Common myeloid progenitor, CD34-positive (primary cell): Measurements from ENCODE around the gene GDPD5.
A peak's percentile ranks its signal among the peaks of the same experiment; 100 is the strongest.

Source experiments
- CTCF ChIA-PET: fragments of 350-600 bp; sonication (Branson Sonifier 250); formaldehyde crosslinking; loops from one replicate; lab custom pipeline; 2021; ENCODE audit warnings: antibody characterized with exemption; lab: Charles Lee
- POLR2A ChIA-PET: fragments of 350-600 bp; sonication (Branson Sonifier 250); formaldehyde crosslinking; loops from one replicate; lab custom pipeline; 2021; ENCODE audit warnings: antibody characterized with exemption; lab: Charles Lee
- DNase-seq, 3 donors: peaks; one replicate each; pipeline versions ENCODE4 v3.0.0 to v3.0.0-alpha.2; 2013
- H3K27ac ChIP-seq, 2 experiments: 1 replicate in 1 of 2; 2 replicates in 1 of 2; pipeline ENCODE4 v1.7.0; 2013; ENCODE audit warnings: inconsistent platforms in 2 of 2, low read length in 2 of 2, mild to moderate bottlenecking in 2 of 2, low read depth in 1 of 2, moderate library complexity in 1 of 2; ENCODE audit not compliant: severe bottlenecking in 2 of 2, insufficient read depth in 1 of 2, poor library complexity in 1 of 2
- H3K27me3 ChIP-seq, 5 experiments: replicated peaks in 2 of 5; 1 replicate in 3 of 5; 2 replicates in 2 of 5; pipeline versions ENCODE4 v1.6.1 to v1.7.0; 2013; ENCODE audit warnings: low read length in 4 of 5, mild to moderate bottlenecking in 2 of 5, moderate library complexity in 2 of 5, inconsistent platforms in 1 of 5; ENCODE audit not compliant: insufficient read depth in 5 of 5, control insufficient read depth in 4 of 5
- H3K36me3 ChIP-seq, 4 experiments: 1 replicate in 2 of 4; 2 replicates in 2 of 4; pipeline versions ENCODE4 v1.6.1 to v1.7.0; 2013; ENCODE audit warnings: low read length in 3 of 4, control low read depth in 1 of 4, mild to moderate bottlenecking in 1 of 4; ENCODE audit not compliant: control insufficient read depth in 4 of 4, insufficient read depth in 4 of 4
- H3K4me1 ChIP-seq, 4 experiments: 1 replicate in 3 of 4; 2 replicates in 1 of 4; pipeline versions ENCODE4 v1.6.1 to v1.7.1; 2013; ENCODE audit warnings: low read length in 3 of 4, mild to moderate bottlenecking in 3 of 4, control low read depth in 1 of 4, inconsistent platforms in 1 of 4, moderate library complexity in 1 of 4; ENCODE audit not compliant: control insufficient read depth in 4 of 4, insufficient read depth in 4 of 4; ENCODE audit errors: control extremely low read depth in 1 of 4
- H3K4me3 ChIP-seq, 7 experiments: 1 replicate in 4 of 7; 2 replicates in 3 of 7; pipeline versions ENCODE4 v1.5.1 to v1.7.0; 2013; ENCODE audit warnings: mild to moderate bottlenecking in 7 of 7, low read length in 6 of 7, moderate library complexity in 6 of 7, inconsistent platforms in 2 of 7, low read depth in 2 of 7, control low read depth in 1 of 7; ENCODE audit not compliant: insufficient read depth in 4 of 7, control insufficient read depth in 1 of 7; ENCODE audit errors: extremely low read depth in 1 of 7
- H3K9me3 ChIP-seq, 5 experiments: 1 replicate in 4 of 5; 2 replicates in 1 of 5; pipeline versions ENCODE4 v1.6.1 to v1.7.1; 2013; ENCODE audit warnings: low read length in 4 of 5, mild to moderate bottlenecking in 2 of 5, inconsistent platforms in 1 of 5, low read depth in 1 of 5, moderate library complexity in 1 of 5; ENCODE audit not compliant: control insufficient read depth in 4 of 5, insufficient read depth in 2 of 5; ENCODE audit errors: control extremely low read depth in 1 of 5
- WGBS: methylation state at CpG from one replicate; pipeline ENCODE4 v1.1.5; 2013; ENCODE audit not compliant: insufficient coverage; 5-methylcytosine and 5-hydroxymethylcytosine counted together

The GDPD5 gene

GRCh38 chr11:75563501-75563977 is 37.8 kb upstream of the GDPD5 start:
- CTCF ChIA-PET = interaction anchor here (0.9 to 3.0 kb wide), 5 partner anchors 10 to 21 kb away, joined by 3 to 13 read pairs (median 8); no protein-coding TSS in a partner anchor

GRCh38 chr11:75562836-75563484 is 37.2 kb upstream of the GDPD5 start:
- H3K36me3 ChIP-seq = peaks cover 0 to 11% (median 6%) of the 10 kb centered on the region in 4 experiments
- ChIA-PET POLR2A (no interaction called here), CTCF (interaction anchor here (0.9 to 2.5 kb wide), 4 partner anchors 9 to 134 kb away, joined by 3 to 11 read pairs (median 5); no protein-coding TSS in a partner anchor)
- peaks cover 0 to 49% (median 27%) of the 10 kb centered on the region in 4 experiments for H3K4me1 ChIP-seq
- H3K27ac ChIP-seq = peak overlapping the region in 1 of 2 experiments; percentile 75
- H3K4me3 ChIP-seq = peak overlapping the region; percentile 80 to 89 (median 85)
- H3K27me3 ChIP-seq = no peaks in the 10 kb centered on the region
- H3K9me3 ChIP-seq = no peaks in the 10 kb centered on the region
- DNase-seq = no peak
- WGBS = 11% methylated on average over 13 of the region's 16 CpGs

More at GRCh38 chr11:75563501-75563977, 37.8 kb upstream of the GDPD5 start:
- 0% methylated on average over 1 of the region's 5 CpGs for WGBS
- H3K9me3 ChIP-seq = no peaks in the 10 kb centered on the region
- POLR2A ChIA-PET = no interaction called here
- peaks cover 2 to 15% (median 9%) of the 10 kb centered on the region in 4 experiments for H3K36me3 ChIP-seq
- peak overlapping the region in 1 of 2 experiments; percentile 75 for H3K27ac ChIP-seq
- no peak for DNase-seq
- peak overlapping the region in 2 of 7 experiments; percentile 80 to 87 for H3K4me3 ChIP-seq
- H3K4me1 ChIP-seq = peaks cover 0 to 49% (median 27%) of the 10 kb centered on the region in 4 experiments
- no peaks in the 10 kb centered on the region for H3K27me3 ChIP-seq

DNA sequence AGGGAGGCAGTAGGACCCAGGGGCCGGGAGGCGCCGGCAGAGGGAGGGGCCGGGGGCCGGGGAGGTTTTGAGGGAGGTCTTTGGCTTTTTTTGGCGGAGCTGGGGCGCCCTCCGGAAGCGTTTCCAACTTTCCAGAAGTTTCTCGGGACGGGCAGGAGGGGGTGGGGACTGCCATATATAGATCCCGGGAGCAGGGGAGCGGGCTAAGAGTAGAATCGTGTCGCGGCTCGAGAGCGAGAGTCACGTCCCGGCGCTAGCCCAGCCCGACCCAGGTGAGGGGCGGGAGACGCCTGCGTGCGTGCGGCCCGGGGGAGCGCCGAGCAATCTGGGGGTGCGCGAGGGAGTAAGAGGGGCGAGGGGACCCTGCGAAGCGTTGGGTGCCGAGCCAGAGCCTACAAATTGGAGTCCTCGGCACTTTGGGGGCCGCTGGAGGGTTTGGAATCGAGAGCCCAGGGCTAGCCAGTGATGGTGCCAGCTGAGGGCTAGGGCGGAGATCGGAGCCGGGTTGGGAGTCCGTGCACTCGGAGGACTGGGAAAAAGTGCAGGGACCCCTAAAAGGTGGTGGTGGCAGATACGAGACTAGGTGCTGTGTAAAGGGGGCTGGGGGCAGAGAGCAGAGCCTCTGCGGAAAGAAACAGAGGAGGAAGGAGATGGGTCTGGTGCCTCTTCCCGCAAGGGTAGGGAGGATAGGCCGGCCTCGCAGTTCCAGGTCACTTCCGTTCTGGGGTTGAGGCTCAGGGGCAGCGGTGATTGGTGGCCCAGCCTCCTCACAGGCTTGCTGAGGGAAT is 36.5 kb upstream of the GDPD5 start, which contains the start of gene SERPINH1:
Gene SERPINH1, plus strand, starts transcription at position 206 of the 788 bp plus-strand sequence. CDS start 4,097 bp downstream, outside the sequence.
- WGBS = 0% methylated on average over 43 of the region's 51 CpGs
- peaks cover 0 to 49% (median 27%) of the 10 kb centered on the region in 4 experiments for H3K4me1 ChIP-seq
- H3K9me3 ChIP-seq = no peaks in the 10 kb centered on the region
- peaks cover 0 to 11% (median 4%) of the 10 kb centered on the region in 4 experiments for H3K36me3 ChIP-seq
- CTCF ChIA-PET = interaction anchor here (0.7 to 2.5 kb wide), 6 partner anchors 8 to 133 kb away, joined by 3 to 11 read pairs (median 4); no protein-coding TSS in a partner anchor
- peak in 2 of 3 donors; percentile 44 to 54 for DNase-seq
- no peaks in the 10 kb centered on the region for H3K27me3 ChIP-seq
- H3K4me3 ChIP-seq = peak within 1 kb of the TSS; percentile 80 to 89 (median 85)
- POLR2A ChIA-PET = interaction anchor here (0.6 kb wide), 1 partner anchor 20 kb away, joined by 3 read pairs; no protein-coding TSS in a partner anchor
- H3K27ac ChIP-seq = peak within 1 kb of the TSS in 1 of 2 experiments; percentile 75

DNA sequence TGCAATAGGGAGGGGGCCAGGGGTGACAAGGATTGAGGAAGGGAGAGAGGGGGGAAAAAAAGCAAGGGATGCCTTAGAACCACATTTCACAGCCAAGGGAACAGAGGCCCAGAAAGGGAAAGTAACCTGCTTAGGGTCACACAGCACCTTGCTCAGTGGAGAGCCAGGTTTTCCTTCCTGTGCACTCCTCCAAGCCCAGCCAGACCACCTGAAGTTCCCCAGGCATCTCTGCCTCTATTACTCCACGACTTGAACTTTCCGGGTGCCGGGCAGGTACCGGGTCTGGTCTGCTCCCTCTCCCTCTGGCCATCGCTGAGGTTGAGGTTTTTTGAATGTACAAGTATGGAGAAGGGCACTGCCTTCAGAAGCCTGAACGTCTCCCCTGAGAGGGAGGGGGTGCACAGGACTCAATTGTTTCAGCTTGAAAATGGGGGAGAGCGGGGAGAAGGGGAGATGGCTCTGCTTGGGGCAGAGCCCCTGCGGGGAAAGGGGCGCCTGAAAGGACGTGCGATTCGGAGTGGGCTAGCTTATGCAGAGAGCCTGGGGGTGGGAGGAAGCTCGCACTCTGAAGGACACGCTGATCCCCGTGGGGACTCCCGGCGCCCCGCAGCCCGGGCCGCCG is 35.8 kb upstream of the GDPD5 start:
- peaks cover 0 to 49% (median 27%) of the 10 kb centered on the region in 4 experiments for H3K4me1 ChIP-seq
- peak in 2 of 3 donors; percentile 26 to 49 for DNase-seq
- peak overlapping the region in 1 of 2 experiments; percentile 75 for H3K27ac ChIP-seq
- H3K4me3 ChIP-seq = peak overlapping the region; percentile 80 to 89 (median 85)
- H3K27me3 ChIP-seq = no peaks in the 10 kb centered on the region
- POLR2A ChIA-PET = interaction anchor here (0.6 kb wide), 1 partner anchor 21 kb away, joined by 3 read pairs; no protein-coding TSS in a partner anchor
- CTCF ChIA-PET = interaction anchor here (0.6 to 3.4 kb wide), 10 partner anchors 11 to 132 kb away, joined by 3 to 13 read pairs (median 4); no protein-coding TSS in a partner anchor
- peaks cover 0 to 6% (median under 1%) of the 10 kb centered on the region in 4 experiments for H3K36me3 ChIP-seq
- H3K9me3 ChIP-seq = no peaks in the 10 kb centered on the region
- WGBS = 25% methylated on average over 12 of the region's 21 CpGs

- Histone ChIP-seq H3K36me3 (no peaks in the 10 kb centered on the region), H3K27me3 (no peaks in the 10 kb centered on the region), H3K27ac (no peak overlapping the region), H3K9me3 (no peaks in the 10 kb centered on the region), H3K4me3 (no peak overlapping the region), H3K4me1 (peaks cover 0 to 43% (median 25%) of the 10 kb centered on the region in 4 experiments)
- no peak for DNase-seq
- ChIA-PET POLR2A (no interaction called here), CTCF (interaction anchor here (0.8 to 3.4 kb wide), 7 partner anchors 10 to 29 kb away, joined by 3 to 13 read pairs (median 7); no protein-coding TSS in a partner anchor)
- WGBS = 100% methylated on average over 1 of the region's 1 CpG
Measured at GRCh38 chr11:75560644-75561043, 34.9 kb upstream of the GDPD5 start.
